Measurements from ENCODE around the gene CDH24.

CDH24 gene, protein sequence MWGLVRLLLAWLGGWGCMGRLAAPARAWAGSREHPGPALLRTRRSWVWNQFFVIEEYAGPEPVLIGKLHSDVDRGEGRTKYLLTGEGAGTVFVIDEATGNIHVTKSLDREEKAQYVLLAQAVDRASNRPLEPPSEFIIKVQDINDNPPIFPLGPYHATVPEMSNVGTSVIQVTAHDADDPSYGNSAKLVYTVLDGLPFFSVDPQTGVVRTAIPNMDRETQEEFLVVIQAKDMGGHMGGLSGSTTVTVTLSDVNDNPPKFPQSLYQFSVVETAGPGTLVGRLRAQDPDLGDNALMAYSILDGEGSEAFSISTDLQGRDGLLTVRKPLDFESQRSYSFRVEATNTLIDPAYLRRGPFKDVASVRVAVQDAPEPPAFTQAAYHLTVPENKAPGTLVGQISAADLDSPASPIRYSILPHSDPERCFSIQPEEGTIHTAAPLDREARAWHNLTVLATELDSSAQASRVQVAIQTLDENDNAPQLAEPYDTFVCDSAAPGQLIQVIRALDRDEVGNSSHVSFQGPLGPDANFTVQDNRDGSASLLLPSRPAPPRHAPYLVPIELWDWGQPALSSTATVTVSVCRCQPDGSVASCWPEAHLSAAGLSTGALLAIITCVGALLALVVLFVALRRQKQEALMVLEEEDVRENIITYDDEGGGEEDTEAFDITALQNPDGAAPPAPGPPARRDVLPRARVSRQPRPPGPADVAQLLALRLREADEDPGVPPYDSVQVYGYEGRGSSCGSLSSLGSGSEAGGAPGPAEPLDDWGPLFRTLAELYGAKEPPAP

GRCh38 chr14:23056956-23057756 lies at the start of gene CDH24:
Gene CDH24 (minus strand): TSS chr14:23057520. CDS start chr14:23055733, 1,787 bp downstream.
- DNase-seq = no peak

DNA sequence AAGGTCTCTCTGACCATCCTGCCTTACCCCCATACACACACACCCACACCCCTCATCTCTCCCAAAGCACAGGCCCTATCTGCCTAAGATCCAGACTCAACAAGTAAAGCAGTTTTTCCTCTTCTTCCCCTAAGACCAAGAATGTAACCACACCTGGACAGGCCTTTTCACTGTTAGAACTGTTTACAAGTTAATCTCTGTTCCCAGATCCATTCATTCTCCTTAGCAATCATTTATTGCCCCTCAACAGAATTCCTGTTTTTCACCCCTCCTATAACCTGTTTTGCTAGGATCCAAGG lies 49.4 kb upstream of the CDH24 start:
- no peak for DNase-seq

- DNase-seq = no peak
Measured at GRCh38 chr14:23105348-23105824, 48.1 kb upstream of the CDH24 start.

DNA sequence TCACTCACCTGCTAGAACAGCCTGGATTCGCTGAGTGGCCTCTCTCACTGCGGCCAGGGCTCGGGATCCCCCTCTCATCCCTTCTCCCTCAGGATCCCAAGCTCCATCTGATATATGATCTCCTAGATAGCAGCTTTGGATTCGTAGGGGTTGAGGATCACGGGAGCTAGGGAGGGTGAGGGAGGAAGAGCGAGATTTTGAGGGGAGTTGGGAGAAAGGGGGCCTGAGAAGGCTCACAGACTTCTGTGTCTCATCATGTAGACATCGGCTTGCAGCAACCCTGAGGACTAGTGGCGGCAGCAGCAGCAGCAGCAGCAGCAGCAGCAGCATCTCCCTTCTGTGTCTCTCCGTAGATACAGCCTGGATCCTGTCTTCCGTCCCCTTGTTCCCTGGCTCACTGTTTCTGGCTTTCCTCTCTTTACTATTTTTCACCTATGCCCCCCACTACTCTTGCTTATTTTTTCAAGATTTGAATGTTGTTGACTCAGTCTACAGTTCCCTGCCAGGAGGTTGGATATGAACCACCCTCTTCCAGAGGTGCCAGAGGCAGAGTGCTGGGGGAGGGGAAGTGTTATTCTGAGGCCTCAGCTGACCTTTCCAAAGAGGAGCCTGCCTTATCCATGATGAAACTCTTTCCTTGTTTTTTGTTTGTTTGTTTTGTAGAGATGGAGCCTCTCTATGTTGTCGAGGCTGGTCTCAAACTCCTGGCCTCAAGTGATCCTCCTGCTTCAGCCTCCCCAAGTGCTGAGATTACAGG lies 47.4 kb upstream of the CDH24 start, which contains the start of gene CIROP:
TSS of gene CIROP (minus strand) at position 399 of the 757 bp plus-strand sequence. CDS start at position 330, 69 bp downstream.
- DNase-seq = no peak

- DNase-seq = no peak
Measured at GRCh38 chr14:23104070-23104590, 46.8 kb upstream of the CDH24 start.

GRCh38 chr14:23103581-23103980 lies 46.3 kb upstream of the CDH24 start:
- no peak for DNase-seq

- DNase-seq = no peak
Measured at GRCh38 chr14:23102801-23103200, 45.5 kb upstream of the CDH24 start.

DNA sequence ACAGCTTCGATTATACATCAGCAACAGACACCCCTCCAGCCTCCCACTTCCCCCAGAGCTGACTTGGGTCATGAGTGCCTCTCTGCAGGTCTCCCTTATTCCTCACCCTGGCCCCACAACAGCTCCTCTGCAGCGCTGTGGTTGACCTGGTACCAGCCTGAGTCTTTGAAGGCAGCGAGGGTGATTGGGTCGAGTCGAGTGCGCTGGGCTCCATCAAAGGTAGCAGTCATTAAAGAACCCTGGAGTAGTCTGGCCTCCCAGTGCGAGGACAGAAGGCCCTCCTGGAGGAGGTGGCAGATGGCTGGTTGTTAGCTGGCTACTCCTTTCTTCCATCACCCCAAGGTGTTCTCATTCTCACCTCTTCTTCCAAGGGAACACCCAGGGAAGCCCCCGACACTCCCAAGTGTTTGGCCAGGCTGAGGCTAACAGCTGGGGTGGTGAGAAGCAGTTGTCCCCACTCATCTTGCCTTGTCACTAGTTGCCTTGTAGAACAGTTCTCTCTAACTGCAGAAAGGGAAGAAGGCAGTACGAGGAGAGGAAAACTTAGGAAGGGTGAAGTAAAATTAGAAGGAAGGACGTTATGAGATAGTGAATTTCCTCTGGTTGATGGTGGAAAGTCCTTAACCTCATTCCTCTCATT lies 44.8 kb upstream of the CDH24 start:
- DNase-seq = no peak

GRCh38 chr14:23101213-23101970 lies 44.1 kb upstream of the CDH24 start:
- no peak for DNase-seq

- no peak for DNase-seq
Measured at GRCh38 chr14:23099212-23099861, 42.0 kb upstream of the CDH24 start.

DNA sequence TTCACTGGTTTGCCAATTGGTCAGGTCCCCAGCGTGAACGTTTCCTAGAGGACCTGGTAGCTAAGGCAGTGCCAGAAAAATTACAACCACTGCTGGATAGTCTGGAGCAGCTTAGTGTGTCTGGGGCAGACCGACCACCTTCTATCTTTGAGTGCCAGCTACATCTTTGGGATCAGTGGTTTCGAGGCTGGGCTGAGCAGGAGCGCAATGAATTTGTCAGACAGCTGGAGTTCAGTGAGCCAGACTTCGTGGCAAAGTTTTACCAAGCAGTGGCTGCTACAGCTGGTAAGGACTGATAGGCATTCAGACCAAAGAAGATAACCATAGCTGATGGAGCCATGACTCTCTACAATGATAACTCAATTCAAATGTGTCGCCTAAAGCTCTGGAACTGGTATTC lies 40.5 kb upstream of the CDH24 start:
- DNase-seq = no peak

- no peak for DNase-seq
Measured at GRCh38 chr14:23095196-23096108, 38.1 kb upstream of the CDH24 start, which contains the start of gene C14orf119. Gene C14orf119 (plus strand): TSS chr14:23095505. CDS start chr14:23097659, 2,154 bp downstream.

DNA sequence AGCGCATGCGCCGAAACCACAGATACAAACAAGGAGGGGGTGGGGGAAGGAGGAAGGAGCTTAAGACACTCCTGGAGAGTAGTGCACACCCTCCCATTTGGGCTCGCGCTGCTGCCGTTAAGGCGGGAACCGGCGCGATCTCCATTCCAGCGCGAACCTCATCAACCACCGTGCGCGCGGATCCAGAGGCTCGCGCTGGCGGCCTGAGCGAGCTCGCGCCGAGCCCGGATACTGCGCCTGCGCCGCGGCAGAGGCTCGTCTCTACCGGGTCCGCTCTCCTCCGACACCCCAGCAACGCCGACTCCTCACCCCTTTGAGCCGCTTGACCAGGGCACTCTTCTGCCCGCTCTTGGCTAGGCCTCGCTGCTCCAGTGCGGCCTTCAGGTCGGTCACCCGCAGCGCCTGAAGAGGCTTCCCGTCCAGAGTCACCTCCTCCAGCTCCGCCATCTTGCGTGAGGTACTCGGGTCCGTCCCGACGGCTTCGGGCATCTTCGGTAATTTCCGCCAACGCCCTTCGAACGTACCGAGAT lies 37.4 kb upstream of the CDH24 start, which contains the start of gene ACIN1:
TSS of gene ACIN1 (minus strand) at position 471 of the 530 bp plus-strand sequence. CDS start at position 447, 24 bp downstream.
- no peak for DNase-seq

GRCh38 chr14:23093991-23094665 lies 36.8 kb upstream of the CDH24 start:
- no peak for DNase-seq

GRCh38 chr14:23093526-23093925 lies 36.2 kb upstream of the CDH24 start:
- DNase-seq = no peak

- no peak for DNase-seq
Measured at GRCh38 chr14:23093104-23093503, 35.8 kb upstream of the CDH24 start.

DNA sequence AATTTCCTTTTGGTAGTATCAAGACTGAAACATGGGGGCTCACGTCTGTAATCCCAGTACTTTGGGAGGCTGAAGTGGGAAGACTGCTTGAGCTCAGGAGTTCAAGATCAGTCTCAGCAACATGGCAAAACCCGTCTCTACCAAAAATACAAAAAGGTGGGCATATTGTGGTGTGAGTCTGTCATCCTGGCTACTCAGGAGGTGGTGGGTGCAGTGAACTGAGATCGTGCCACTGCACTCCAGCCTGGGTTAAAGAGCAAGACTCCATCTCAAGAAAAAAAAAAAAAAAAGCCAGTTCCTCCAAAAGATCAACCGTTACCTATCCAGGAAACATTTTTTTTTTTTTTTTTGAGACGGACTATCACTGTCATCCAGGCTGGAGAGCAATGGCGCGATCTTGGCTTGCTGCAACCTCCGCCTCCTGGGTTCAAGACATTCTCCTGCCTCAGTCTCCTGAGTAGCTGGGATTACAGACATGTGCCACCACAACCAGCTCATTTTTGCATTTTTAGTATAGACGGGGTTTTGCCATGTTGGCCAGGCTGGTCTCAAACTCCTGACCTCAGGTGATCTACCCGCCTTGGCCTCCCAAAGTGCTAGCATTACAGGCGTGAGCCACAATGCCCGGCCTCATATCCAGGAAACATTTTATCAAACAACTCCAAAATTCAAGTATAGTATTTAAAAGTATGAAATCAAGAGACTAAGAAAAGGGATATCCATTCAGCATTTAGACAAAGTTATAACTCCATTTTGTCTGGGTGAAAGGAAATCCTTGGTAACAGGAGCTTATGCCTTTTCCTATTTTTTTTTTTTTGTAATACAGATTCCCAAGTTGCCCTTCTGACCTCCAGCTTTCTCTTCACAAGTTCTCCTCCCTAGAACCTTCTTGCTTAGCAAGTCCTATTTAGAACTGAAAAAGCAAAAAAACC lies 34.2 kb upstream of the CDH24 start:
- DNase-seq = no peak

Data from GF-D8 (cell line).